Activated naive CD8-positive, alpha-beta T cell (primary cell): ENCODE measurements around the gene LY6G6C.

ENCODE experiments used
- H3K27ac Mint-ChIP-seq: one replicate; pipeline ENCODE4 v1.8.0; 2021; ENCODE audit warnings: mixed read lengths
- H3K27me3 Mint-ChIP-seq: one replicate; pipeline ENCODE4 v1.8.0; 2021; ENCODE audit warnings: mixed read lengths
- H3K36me3 Mint-ChIP-seq: one replicate; pipeline ENCODE4 v1.8.0; 2021; ENCODE audit warnings: mixed read lengths
- H3K4me1 Mint-ChIP-seq: one replicate; pipeline ENCODE4 v1.8.0; 2021; ENCODE audit warnings: low read depth, mixed read lengths
- H3K4me3 Mint-ChIP-seq: one replicate; pipeline ENCODE4 v1.8.0; 2021; ENCODE audit warnings: mild to moderate bottlenecking, mixed read lengths
- H3K9me3 Mint-ChIP-seq: one replicate; pipeline ENCODE4 v1.8.0; 2021; ENCODE audit warnings: low read depth, mixed read lengths

The LY6G6C gene

DNA sequence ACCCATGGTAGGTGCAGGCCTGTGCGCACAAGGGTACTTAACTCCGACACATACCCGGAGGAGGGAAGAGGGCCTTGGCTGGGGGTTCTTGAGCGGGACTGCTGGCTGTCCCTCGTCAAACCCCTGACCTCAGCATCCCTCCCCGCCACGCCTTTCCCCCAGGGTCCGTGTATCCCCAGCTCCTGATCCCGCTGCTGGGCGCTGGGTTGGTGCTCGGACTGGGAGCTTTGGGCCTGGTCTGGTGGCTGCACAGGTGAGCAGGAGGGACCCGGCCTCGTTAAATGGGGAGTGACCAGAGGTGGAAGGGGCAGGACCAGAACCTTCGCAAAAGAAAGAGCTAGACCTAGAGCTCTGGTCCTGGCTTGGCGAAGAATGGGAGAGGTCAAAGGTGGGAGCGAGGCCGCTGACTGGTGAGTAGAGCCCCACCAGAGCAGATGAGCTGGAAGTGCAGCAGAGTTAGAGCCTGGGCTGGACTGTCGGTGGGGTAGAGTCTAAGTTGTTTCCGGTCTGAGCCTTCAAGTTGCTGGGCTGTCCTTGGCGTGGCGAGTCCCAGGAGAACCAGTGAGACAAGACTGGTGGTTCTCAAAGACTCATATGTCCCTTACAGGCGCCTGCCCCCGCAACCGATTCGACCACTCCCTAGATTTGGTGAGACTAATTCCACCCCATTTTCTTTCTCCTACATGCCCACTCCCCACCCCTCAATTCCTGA is 2.6 kb upstream of the LY6G6C start:
- Mint-ChIP-seq H3K4me3 (no peak overlapping the region), H3K27me3 (no peaks in the 10 kb centered on the region), H3K36me3 (peaks cover 4% of the 10 kb centered on the region), H3K4me1 (peaks cover 34% of the 10 kb centered on the region), H3K27ac (no peak overlapping the region), H3K9me3 (no peaks in the 10 kb centered on the region)

- Mint-ChIP-seq H3K4me3 (peak within 1 kb of the TSS; percentile 5), H3K27ac (no peak within 1 kb of the TSS), H3K27me3 (no peaks in the 10 kb centered on the region), H3K36me3 (peaks cover 4% of the 10 kb centered on the region), H3K4me1 (peaks cover 30% of the 10 kb centered on the region), H3K9me3 (no peaks in the 10 kb centered on the region)
These were observed 1.9 kb upstream of the LY6G6C start, which contains the start of gene MPIG6B for GRCh38 chr6:31723245-31723979. MPIG6B (plus strand) TSS chr6:31723373; CDS start chr6:31723384, 11 bp downstream.

- Mint-ChIP-seq H3K4me1 (peaks cover 23% of the 10 kb centered on the region), H3K9me3 (no peaks in the 10 kb centered on the region), H3K36me3 (peaks cover 4% of the 10 kb centered on the region), H3K4me3 (peak overlapping the region; percentile 5), H3K27me3 (no peaks in the 10 kb centered on the region), H3K27ac (no peak overlapping the region)
These were observed 627 bp upstream of the LY6G6C start for GRCh38 chr6:31722173-31722572.

DNA sequence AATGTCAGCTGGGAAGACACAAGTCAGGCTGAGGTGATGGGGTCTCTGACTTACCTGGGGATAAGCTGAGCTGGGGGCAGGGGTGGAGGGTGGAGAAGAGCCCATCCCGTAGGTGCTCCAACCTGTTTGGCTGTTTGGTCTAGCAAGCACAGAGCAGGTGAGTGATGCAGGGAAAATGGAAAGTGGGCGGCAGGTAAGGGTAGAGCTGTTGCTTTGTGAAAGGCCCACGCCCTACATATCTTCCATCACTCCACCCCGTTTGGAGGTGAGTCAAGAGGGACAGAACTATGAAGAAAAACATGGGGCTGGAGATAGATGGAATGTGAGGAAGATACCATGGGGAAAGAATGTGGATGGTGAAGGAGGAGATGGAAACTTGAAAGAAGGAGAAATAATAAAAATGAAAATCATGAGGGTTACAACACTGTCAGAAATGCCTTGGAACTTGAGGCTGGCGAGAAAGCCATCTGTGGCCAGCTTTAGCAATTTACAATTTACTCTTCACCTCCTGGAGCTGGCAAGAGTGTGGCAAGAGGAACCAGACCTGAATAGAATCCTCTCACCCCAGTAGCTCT is 1.3 kb downstream of the LY6G6C start:
- H3K4me1 Mint-ChIP-seq = peaks cover 9% of the 10 kb centered on the region
- H3K27ac Mint-ChIP-seq = no peak overlapping the region
- no peaks in the 10 kb centered on the region for H3K9me3 Mint-ChIP-seq
- H3K27me3 Mint-ChIP-seq = no peaks in the 10 kb centered on the region
- H3K4me3 Mint-ChIP-seq = no peak overlapping the region
- H3K36me3 Mint-ChIP-seq = no peaks in the 10 kb centered on the region

- no peaks in the 10 kb centered on the region for H3K9me3 Mint-ChIP-seq
- H3K27ac Mint-ChIP-seq = no peak overlapping the region
- no peaks in the 10 kb centered on the region for H3K36me3 Mint-ChIP-seq
- H3K4me3 Mint-ChIP-seq = no peak overlapping the region
- no peaks in the 10 kb centered on the region for H3K27me3 Mint-ChIP-seq
- peaks cover 11% of the 10 kb centered on the region for H3K4me1 Mint-ChIP-seq
These were observed 2.5 kb downstream of the LY6G6C start for GRCh38 chr6:31719001-31719400.

- no peak overlapping the region for H3K4me3 Mint-ChIP-seq
- H3K4me1 Mint-ChIP-seq = peaks cover 10% of the 10 kb centered on the region
- no peaks in the 10 kb centered on the region for H3K9me3 Mint-ChIP-seq
- H3K27ac Mint-ChIP-seq = no peak overlapping the region
- H3K27me3 Mint-ChIP-seq = no peaks in the 10 kb centered on the region
- H3K36me3 Mint-ChIP-seq = no peaks in the 10 kb centered on the region
These were observed 3.3 kb downstream of the LY6G6C start for GRCh38 chr6:31718265-31718664.

DNA sequence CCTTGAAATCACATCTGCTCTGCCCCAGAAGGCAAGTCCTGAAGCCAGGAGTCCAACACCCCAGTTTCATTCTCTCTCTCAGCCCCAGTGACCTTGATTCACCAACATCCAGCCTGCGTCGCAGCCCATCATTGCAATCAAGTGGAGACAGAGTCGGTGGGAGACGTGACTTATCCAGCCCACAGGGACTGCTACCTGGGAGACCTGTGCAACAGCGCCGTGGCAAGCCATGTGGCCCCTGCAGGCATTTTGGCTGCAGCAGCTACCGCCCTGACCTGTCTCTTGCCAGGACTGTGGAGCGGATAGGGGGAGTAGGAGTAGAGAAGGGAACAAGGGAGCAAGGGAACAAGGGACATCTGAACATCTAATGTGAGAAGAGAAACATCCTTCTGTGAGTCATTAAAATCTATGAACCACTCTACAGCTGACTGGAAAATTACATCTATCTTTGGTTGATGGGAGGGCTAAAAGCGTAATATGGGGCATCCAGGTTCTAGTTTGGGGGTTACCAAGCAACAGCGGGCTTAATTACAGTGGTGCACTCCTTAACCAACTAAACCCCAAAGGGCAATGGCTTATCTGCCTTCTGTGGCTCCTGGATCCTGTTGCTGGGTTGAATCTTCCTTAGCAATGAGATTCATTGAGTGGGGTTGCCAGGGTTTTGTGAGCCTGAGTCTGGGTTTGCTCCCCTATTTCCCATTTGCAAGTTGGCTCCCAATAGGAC is 3.9 kb downstream of the LY6G6C start:
- H3K36me3 Mint-ChIP-seq = no peaks in the 10 kb centered on the region
- H3K4me1 Mint-ChIP-seq = peaks cover 10% of the 10 kb centered on the region
- no peaks in the 10 kb centered on the region for H3K9me3 Mint-ChIP-seq
- no peak overlapping the region for H3K27ac Mint-ChIP-seq
- H3K27me3 Mint-ChIP-seq = no peaks in the 10 kb centered on the region
- H3K4me3 Mint-ChIP-seq = no peak overlapping the region

GRCh38 chr6:31715022-31715958 is 6.3 kb downstream of the LY6G6C start, which contains the start of gene LY6G6D:
LY6G6D (plus strand) TSS chr6:31715348; CDS start chr6:31715356, 8 bp downstream.
- no peak within 1 kb of the TSS for H3K4me3 Mint-ChIP-seq
- H3K9me3 Mint-ChIP-seq = no peaks in the 10 kb centered on the region
- no peak within 1 kb of the TSS for H3K27ac Mint-ChIP-seq
- peaks cover 17% of the 10 kb centered on the region for H3K4me1 Mint-ChIP-seq
- no peaks in the 10 kb centered on the region for H3K36me3 Mint-ChIP-seq
- no peaks in the 10 kb centered on the region for H3K27me3 Mint-ChIP-seq

GRCh38 chr6:31713991-31714684 is 7.4 kb downstream of the LY6G6C start:
- no peak overlapping the region for H3K27ac Mint-ChIP-seq
- no peaks in the 10 kb centered on the region for H3K36me3 Mint-ChIP-seq
- no peaks in the 10 kb centered on the region for H3K27me3 Mint-ChIP-seq
- peaks cover 17% of the 10 kb centered on the region for H3K4me1 Mint-ChIP-seq
- no peaks in the 10 kb centered on the region for H3K9me3 Mint-ChIP-seq
- H3K4me3 Mint-ChIP-seq = no peak overlapping the region

- Mint-ChIP-seq H3K4me1 (peaks cover 17% of the 10 kb centered on the region), H3K4me3 (no peak overlapping the region), H3K27ac (no peak overlapping the region), H3K36me3 (no peaks in the 10 kb centered on the region), H3K9me3 (no peaks in the 10 kb centered on the region), H3K27me3 (no peaks in the 10 kb centered on the region)
These were observed 8.1 kb downstream of the LY6G6C start for GRCh38 chr6:31713465-31713864.

DNA sequence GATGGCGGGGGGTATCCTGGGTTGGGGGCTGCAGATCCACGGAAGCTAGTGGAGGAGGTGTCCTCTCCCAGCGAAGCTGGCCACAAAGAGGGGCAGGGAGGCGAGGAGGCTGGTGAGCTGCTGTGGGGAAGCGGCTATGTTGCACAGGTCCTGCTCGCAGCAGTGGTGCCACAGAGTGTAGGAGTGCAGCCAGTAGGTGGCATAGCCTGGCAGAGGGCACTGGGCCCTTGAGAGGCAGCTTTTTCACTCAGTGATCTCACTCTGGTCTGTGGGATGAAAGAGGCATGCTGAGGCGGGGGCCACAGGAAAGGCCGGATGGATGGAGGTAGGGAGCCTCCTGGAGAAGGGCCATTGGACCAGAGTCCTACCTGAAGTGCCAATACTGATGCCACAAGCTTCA is 9.2 kb downstream of the LY6G6C start:
- Mint-ChIP-seq H3K4me3 (no peak overlapping the region), H3K27me3 (no peaks in the 10 kb centered on the region), H3K27ac (no peak overlapping the region), H3K9me3 (no peaks in the 10 kb centered on the region), H3K36me3 (no peaks in the 10 kb centered on the region), H3K4me1 (peaks cover 17% of the 10 kb centered on the region)

- Mint-ChIP-seq H3K36me3 (no peaks in the 10 kb centered on the region), H3K9me3 (no peaks in the 10 kb centered on the region), H3K27ac (no peak overlapping the region), H3K27me3 (no peaks in the 10 kb centered on the region), H3K4me1 (peaks cover 17% of the 10 kb centered on the region), H3K4me3 (no peak overlapping the region)
These were observed 10.3 kb downstream of the LY6G6C start for GRCh38 chr6:31711233-31711632.

- H3K4me3 Mint-ChIP-seq = no peak overlapping the region
- no peaks in the 10 kb centered on the region for H3K9me3 Mint-ChIP-seq
- no peaks in the 10 kb centered on the region for H3K36me3 Mint-ChIP-seq
- peaks cover 17% of the 10 kb centered on the region for H3K4me1 Mint-ChIP-seq
- H3K27ac Mint-ChIP-seq = no peak overlapping the region
- no peaks in the 10 kb centered on the region for H3K27me3 Mint-ChIP-seq
These were observed 10.9 kb downstream of the LY6G6C start for GRCh38 chr6:31710523-31711219.
